GM21381 (cell line): ENCODE results near the gene LLPH.
A peak's percentile ranks its signal among the peaks of the same experiment; 100 is the strongest.
"Not testable (repeated sequence)": the region's sequence is repeated elsewhere in the genome, so short reads cannot be mapped to it uniquely, and the experiment has no call there.

Experiments used
- ATAC-seq: cut with Tn5 transposase; IDR thresholded peaks from one replicate; pipeline ENCODE4 v1.9.1; 2021; ENCODE audit warnings: mild to moderate bottlenecking, moderate library complexity; ENCODE audit not compliant: unreplicated experiment

Gene LLPH

DNA sequence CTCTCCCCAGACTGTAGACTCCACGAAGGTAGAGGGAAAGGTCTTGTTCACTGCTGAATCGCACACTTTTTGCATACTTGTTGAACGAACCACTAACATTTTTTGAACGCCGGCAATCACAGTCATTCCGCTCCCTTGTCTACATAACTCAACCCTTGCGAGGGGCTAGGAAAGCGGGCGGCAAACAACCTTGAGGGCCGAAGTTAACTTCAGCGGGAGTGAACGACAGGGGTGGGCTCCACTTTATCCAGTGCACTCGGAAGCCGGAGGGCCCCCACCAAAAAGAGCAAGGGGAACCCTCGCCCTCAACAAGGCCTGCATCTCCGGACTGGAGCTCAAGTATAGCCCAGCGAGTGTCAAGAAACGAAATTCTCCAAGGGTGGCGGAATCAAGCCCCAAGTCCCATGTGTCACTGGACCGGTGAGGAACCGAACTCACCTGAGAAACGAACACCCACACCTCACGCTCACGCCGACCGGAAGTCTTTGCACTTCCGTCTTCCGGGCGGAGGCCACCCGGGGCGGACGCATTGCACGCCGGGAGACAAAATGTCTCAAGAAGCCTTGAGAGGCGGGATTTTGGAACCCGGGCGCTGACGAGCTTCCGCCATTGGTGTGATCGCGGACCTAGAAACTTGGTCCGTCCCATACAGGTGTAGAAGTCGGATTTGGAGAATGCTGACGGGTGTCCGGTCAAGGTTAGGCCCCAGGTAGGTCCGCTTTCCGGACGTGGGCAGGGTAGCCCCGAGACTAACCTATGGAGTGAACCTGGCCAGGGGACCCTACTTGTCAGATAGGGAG lies at the start of gene LLPH:
Gene LLPH (minus strand): TSS at position 484 of the 800 bp plus-strand sequence. CDS start 1,644 bp downstream, outside the sequence.
- peak; percentile 97 for ATAC-seq

DNA sequence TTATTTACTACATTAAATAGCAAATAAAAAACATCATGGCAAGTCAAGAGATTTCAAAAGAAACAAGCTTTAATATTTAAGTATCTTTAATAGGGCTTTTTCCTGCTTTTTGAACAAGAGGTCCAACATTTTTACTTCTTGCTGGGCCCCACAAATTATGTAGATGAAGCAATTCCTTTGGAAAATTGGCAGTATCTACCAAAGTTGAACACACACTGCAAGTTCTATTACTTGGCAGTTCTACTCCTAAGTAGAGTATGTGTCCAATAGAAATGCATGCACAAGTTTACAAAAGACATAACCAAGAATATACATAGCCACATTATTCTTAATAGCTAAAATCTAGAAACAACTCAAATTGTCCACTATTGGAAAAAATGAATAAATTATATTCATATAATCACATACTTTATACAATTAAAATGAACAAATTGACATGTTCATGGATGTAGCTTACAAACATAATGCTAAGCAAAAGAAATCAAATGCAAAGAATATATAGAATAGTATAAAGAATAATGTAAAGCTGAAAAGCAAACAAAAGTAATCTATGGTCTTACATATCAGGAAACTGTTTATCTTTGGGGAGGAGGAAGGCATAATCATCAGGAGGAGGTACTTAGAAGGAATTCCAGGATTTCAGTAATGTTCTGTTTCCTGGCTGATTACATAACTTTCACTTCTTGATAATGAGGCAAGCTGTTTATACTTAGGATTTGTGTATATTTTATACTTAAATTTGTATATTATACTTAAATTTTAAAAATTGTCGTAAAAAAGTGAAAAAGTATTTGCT lies 45.8 kb upstream of the LLPH start:
- ATAC-seq: no peak

DNA sequence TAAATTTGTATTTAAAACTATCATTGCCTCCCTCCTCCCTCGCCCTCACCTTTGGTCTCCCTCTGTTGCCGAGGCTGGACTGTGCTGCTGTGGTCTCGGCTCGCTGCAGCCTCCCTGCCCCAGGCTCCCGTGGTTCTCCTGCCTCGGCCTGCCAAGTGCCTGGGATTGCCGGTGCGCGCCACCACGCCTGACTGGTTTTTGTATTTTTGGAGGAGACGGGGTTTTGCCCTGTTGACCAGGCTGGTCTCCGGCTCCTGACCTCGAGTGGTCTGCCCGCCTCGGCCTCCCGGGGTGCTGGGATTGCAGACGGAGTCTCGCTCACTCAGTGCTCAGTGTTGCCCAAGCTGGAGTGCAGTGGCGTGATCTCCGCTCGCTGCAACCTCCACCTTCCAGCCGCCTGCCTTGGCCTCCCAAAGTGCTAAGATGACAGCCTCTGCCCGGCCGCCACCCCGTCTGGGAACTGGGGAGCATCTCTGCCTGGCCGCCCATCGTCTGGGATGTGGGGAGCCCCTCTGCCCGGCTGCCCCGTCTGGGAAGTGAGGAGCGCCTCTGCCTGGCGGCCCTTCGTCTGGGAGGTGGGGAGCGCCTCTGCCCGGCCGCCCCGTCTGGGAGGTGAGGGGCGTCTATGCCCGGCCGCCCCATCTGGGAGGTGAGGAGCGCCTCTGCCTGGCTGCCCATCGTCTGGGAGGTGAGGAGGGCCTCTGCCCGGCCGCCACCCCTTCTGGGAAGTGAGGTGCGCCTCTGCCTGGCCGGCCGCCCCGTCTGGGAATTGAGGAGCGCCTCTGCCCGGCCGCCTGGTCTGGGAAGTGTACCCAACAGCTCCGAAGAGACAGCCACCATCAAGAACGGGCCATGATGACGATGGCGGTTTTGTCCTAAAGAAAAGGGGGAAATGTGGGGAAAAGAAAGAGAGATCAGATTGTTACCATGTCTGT lies 44.1 kb upstream of the LLPH start:
- ATAC-seq: not testable (repeated sequence)

GRCh38 chr12:66170606-66171005 lies 40.1 kb upstream of the LLPH start:
- no peak for ATAC-seq

- ATAC-seq: peak; percentile 86
Observed at GRCh38 chr12:66169221-66170170, 38.9 kb upstream of the LLPH start, which contains the start of gene TMBIM4. TSS of gene TMBIM4 (minus strand) at chr12:66169996. CDS start at chr12:66169951, 45 bp downstream.

GRCh38 chr12:66168410-66168809 lies 37.9 kb upstream of the LLPH start:
- ATAC-seq: no peak

- no peak for ATAC-seq
Observed at GRCh38 chr12:66166561-66166960, 36.0 kb upstream of the LLPH start.

GRCh38 chr12:66165141-66165540 lies 34.6 kb upstream of the LLPH start:
- no peak for ATAC-seq

GRCh38 chr12:66164349-66164821 lies 33.8 kb upstream of the LLPH start:
- no peak for ATAC-seq

- no peak for ATAC-seq
Observed at GRCh38 chr12:66163289-66163688, 32.7 kb upstream of the LLPH start.

DNA sequence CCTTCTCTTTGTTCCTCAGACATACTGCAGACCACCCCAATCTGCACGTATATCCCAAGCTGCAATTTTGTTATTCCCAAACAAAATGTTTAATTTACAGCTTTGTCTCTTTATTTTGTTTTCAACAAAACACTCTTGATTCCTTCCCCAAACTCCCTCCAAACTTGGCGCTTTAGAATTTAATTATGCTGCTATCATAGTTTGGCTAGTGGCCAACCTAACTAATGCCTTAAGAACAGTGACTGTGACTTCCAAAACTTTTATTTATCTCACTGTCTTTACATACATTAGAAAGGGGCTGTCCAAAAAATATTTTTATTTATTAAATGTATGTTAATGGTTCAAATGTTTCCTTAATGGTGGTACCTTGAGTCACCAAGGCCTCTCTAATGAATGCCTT lies 32.2 kb upstream of the LLPH start:
- ATAC-seq: no peak

GRCh38 chr12:66160704-66161103 lies 30.2 kb upstream of the LLPH start:
- ATAC-seq: no peak

GRCh38 chr12:66159123-66159522 lies 28.6 kb upstream of the LLPH start:
- no peak for ATAC-seq

DNA sequence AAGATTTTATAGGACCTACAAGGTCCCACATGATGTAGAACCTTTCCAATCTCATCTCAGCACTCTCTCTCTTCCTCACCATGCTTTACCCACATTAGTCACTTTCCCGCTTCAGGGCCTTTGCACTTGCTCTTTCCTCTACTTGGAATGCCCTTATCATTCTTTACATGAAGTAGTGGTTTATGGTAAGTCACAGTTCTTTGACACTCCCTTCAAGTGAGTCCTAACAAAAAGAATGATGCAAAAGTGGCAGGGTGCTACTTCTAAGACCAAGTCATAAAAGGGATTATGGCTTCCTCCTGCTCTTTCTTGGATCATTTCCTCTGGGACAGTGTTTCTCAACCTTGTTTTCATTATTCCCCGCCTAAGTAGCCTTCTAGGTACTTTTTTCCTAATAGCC lies 26.1 kb upstream of the LLPH start:
- ATAC-seq: no peak

DNA sequence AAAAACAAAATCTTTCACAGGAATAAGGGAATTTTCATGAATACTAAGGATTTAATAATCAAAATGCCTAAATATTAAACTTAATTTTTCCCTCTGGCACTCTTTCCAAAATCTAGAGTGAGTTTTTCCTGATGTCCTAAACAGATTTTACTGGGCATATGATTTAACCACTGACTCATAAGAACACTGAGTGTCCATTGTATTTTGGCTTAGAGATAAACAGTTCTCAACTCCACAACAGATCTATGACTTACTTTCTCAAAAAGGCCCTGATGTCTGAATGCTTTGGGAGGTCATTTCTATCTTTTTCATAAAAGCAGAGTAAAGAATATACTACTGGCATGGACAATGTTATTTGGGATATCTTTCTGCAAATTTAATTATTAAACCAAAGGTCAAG lies 24.2 kb upstream of the LLPH start:
- no peak for ATAC-seq

GRCh38 chr12:66152732-66153131 lies 22.2 kb upstream of the LLPH start:
- ATAC-seq: no peak

- no peak for ATAC-seq
Observed at GRCh38 chr12:66149702-66150398, 19.3 kb upstream of the LLPH start.

DNA sequence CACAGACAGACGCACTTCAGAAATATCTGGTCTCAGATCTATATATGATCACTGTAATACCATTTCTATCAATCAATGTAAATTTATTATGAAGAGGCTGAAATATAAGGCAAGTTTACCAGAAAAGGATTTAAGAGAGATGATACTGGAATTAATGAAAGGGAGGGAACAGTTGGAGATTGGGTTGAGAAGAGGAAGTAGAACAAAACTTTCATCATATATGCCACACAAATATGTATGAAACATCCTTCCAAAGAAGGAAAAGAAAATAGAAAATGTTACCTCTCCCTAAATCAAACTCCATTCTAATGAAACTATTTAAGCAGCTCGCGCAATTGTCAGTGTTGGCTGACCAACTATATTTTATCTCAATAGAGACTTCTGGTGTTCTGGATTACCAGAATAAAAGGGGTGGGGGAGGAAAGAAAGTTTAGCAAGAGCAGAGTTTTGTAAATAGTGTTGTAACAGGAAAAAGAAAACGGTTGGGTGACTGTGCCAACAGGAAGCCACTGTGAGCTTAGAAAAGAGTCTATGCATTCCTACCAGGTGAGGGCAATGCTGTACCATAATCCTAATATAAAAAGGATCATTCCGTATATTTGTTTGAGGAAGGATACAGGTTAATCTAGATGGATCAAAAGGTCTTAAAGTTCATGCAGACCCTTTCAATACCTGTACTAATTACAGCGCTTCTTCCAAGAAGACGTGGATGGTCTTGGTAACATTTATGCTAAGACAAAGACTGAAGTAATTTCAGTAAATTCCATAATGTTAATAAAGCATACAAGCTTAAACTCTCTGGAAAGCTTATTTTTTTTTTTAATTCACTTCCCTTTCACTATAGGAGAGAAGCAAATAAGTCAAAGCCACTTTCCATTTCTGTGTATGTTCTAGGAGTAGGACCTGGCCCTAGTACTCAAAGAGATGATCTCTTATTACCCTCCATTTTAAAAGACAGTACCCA lies 14.5 kb upstream of the LLPH start:
- ATAC-seq: no peak
